Daoy (cell line): Measurements from ENCODE around the gene PTGDR2. TPM values are rescaled to one million over a fixed set of nuclear protein-coding genes. Genes with fewer than 3 reads are reported as not detected.

Experiments
- DNase-seq: peaks from one replicate; pipeline ENCODE4 v3.0.0-alpha.2; 2015; ENCODE audit warnings: low read depth
- total RNA-seq: library from RNA; depleted of rRNA; stranded (reverse); fragments of >200 nt; shearing (Covaris generic); gene quantifications from 2 replicates; pipeline ENCODE4 v1.2.3, GENCODE V29; 2014; rRNA removed

PTGDR2 gene
- total RNA-seq, 1 experiment from 2014 or later: 0.06 TPM

GRCh38 chr11:60810569-60810968 is 45.2 kb downstream of the PTGDR2 start:
- no peak for DNase-seq

- DNase-seq: no peak
These were observed 45.6 kb downstream of the PTGDR2 start for GRCh38 chr11:60810151-60810550.

DNA sequence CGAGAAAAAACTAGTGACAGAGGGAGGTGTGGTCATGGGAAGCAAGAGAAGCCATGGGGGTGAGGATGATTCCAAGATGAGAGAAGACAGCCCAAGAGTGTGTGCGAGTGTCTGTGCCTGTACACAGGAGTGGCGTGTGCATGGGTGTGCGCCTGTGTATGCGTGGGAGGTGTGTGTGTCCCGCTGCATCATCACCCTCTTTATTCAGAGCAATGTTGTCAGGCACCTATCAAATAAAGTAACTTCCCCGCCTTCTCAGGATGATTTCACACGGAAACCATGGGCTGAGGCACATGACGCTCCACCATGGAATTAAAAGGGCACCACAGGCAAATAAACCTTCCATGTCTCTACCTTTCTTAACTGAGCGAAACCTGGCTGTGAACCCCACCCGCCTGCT is 46.1 kb downstream of the PTGDR2 start:
- DNase-seq: no peak

GRCh38 chr11:60809249-60809648 is 46.5 kb downstream of the PTGDR2 start:
- DNase-seq: no peak

DNA sequence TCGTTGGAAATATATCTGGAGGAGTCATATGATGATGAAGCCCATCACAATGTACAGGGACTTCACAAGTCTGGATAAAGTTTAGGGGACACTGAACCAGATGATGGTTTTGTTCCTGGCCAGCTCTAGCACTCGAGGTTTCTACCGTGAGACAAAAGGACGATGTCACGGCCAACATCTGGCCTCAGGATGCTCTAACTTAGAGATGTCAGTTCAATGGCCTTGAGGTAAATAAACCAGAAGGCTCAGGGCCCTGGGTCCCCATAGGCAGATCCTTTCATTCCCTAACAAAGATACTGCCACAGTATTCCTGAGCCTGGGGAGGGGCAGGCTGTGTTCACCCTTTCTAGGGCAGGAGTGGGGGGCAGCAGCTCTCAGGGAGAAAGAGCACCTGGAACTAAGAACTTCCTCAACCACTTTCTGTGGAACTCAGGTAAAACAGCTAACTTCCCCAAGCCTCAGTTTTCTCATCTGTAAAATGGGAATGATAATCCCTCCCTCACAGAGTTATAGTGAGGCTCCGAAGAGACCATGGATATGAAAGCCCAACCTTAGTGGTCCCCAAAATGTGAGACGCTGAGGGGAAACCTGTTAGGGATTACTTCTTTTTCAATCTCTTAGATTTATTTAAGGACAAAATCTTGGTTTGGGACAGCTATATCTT is 52.3 kb downstream of the PTGDR2 start:
- DNase-seq: no peak

DNA sequence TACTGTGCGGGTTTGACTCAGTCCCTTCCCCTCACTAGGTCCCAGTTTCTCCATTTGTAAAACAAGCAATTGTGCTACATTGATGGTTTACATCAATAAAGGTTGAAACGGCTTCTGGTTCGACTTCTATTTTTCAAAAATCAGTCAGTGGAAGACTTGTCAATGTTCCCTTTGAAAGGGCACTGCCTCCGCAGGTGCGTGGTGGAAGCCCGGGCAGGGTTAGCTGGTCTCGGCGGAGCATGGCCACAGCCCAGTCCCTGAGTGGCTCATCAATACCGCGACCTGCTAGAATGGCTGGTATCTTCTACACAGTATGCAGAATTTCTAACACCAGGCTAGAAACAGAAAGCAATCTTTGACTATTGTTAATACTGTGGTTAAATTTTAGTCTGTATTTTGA is 54.6 kb downstream of the PTGDR2 start:
- no peak for DNase-seq

Other genes with a start within 250 kb of the PTGDR2 start
- not detected in 2 replicates for gene MS4A8, start 156.3 kb downstream of the PTGDR2 start, total RNA-seq
- gene MS4A18, start 131.2 kb downstream of the PTGDR2 start, total RNA-seq: not detected in 2 replicates
- not detected in 2 replicates for gene MS4A15, start 99.1 kb downstream of the PTGDR2 start, total RNA-seq
- gene MS4A10, start 70.6 kb downstream of the PTGDR2 start, total RNA-seq: not detected in 2 replicates
- gene CCDC86, start 13.8 kb downstream of the PTGDR2 start, total RNA-seq: 16.0 and 17.7 TPM in 2 replicates
- gene ZP1, start 11.6 kb upstream of the PTGDR2 start, total RNA-seq: not detected in 2 replicates
- gene PRPF19, start 50.6 kb upstream of the PTGDR2 start, total RNA-seq: 86.3 and 91.2 TPM in 2 replicates
- gene TMEM109, start 58.2 kb upstream of the PTGDR2 start, total RNA-seq: 54.5 and 56.6 TPM in 2 replicates
- 59.4 and 82.6 TPM in 2 replicates for gene TMEM132A, start 68.5 kb upstream of the PTGDR2 start, total RNA-seq
- gene SLC15A3, start 96.2 kb upstream of the PTGDR2 start, total RNA-seq: 3.0 and 3.9 TPM in 2 replicates
- gene CD6, start 115.7 kb upstream of the PTGDR2 start, total RNA-seq: 0.06 and 0.46 TPM in 2 replicates
- gene CD5, start 246.5 kb upstream of the PTGDR2 start, total RNA-seq: not detected in 2 replicates